CD14-positive monocyte (primary cell): ENCODE measurements around the gene VPS72. TPM values are rescaled to one million over a fixed set of nuclear protein-coding genes. Genes with fewer than 3 reads are reported as not detected.
"Not testable (repeated sequence)": the region's sequence is repeated elsewhere in the genome, so short reads cannot be mapped to it uniquely, and the experiment has no call there.

ENCODE experiments used
- DNase-seq, 3 donors: peaks; one replicate each; pipeline ENCODE4 v3.0.0-alpha.2; 2011 to 2022
- H2AFZ ChIP-seq: 2 replicates; pipeline ENCODE4 v1.6.0; 2012; ENCODE audit warnings: mild to moderate bottlenecking, low read depth, low read length, inconsistent platforms; ENCODE audit not compliant: insufficient read depth, poor library complexity, severe bottlenecking
- H3K27ac ChIP-seq, 2 donors: 1 replicate in 1 of 2; 2 replicates in 1 of 2; pipeline ENCODE4 v1.5.1; 2012 to 2013; ENCODE audit warnings: low read length in 2 of 2, control low read depth in 1 of 2, inconsistent platforms in 1 of 2, low read depth in 1 of 2, mild to moderate bottlenecking in 1 of 2
- H3K27me3 ChIP-seq, 2 donors: one replicate each; pipeline versions ENCODE4 v1.6.0 to v1.6.1; 2011 to 2013; ENCODE audit warnings: low read length in 2 of 2; ENCODE audit not compliant: control insufficient read depth in 2 of 2, insufficient read depth in 2 of 2
- H3K36me3 ChIP-seq, 2 donors: replicated peaks in 1 of 2; 1 replicate in 1 of 2; 2 replicates in 1 of 2; pipeline versions ENCODE4 v1.5.1 to v1.6.1; 2012 to 2013; ENCODE audit warnings: low read length in 2 of 2, control low read depth in 1 of 2, inconsistent platforms in 1 of 2, mild to moderate bottlenecking in 1 of 2; ENCODE audit not compliant: insufficient read depth in 2 of 2, control insufficient read depth in 1 of 2
- H3K4me1 ChIP-seq, 2 donors: 1 replicate in 1 of 2; 2 replicates in 1 of 2; pipeline versions ENCODE4 v1.5.1 to v1.6.1; 2012 to 2013; ENCODE audit warnings: low read length in 2 of 2, control low read depth in 1 of 2, inconsistent platforms in 1 of 2, mild to moderate bottlenecking in 1 of 2, moderate library complexity in 1 of 2; ENCODE audit not compliant: insufficient read depth in 2 of 2, control insufficient read depth in 1 of 2
- H3K4me2 ChIP-seq: replicated peaks from 2 replicates; pipeline ENCODE3; 2012; ENCODE audit warnings: low read length, moderate library complexity, mild to moderate bottlenecking; ENCODE audit not compliant: poor library complexity, severe bottlenecking; ENCODE audit errors: extremely low read depth
- H3K4me3 ChIP-seq, 3 experiments: fragments of 200-600 bp in 1 of 3; sonication (generic) in 1 of 3; replicated peaks in 1 of 3; 1 replicate in 2 of 3; 2 replicates in 1 of 3; pipeline ENCODE4 v1.5.1; 2011 to 2013; ENCODE audit warnings: low read length in 3 of 3, mild to moderate bottlenecking in 3 of 3, control low read depth in 2 of 3, low read depth in 2 of 3, inconsistent platforms in 1 of 3, moderate library complexity in 1 of 3
- H3K79me2 ChIP-seq: 2 replicates; pipeline ENCODE4 v1.6.0; 2012; ENCODE audit warnings: mild to moderate bottlenecking, control low read depth, inconsistent platforms, low read length, moderate library complexity; ENCODE audit not compliant: insufficient read depth
- H3K9ac ChIP-seq: 2 replicates; pipeline ENCODE4 v1.6.0; 2017; ENCODE audit warnings: low read length, mild to moderate bottlenecking; ENCODE audit not compliant: insufficient read depth, poor library complexity, severe bottlenecking
- H3K9me3 ChIP-seq, 2 donors: replicated peaks in 1 of 2; 1 replicate in 1 of 2; 2 replicates in 1 of 2; pipeline versions ENCODE4 v1.5.1 to v1.6.1; 2012 to 2013; ENCODE audit warnings: low read length in 2 of 2, control low read depth in 1 of 2; ENCODE audit not compliant: control insufficient read depth in 1 of 2, insufficient read depth in 1 of 2
- H4K20me1 ChIP-seq: 2 replicates; pipeline ENCODE4 v1.6.0; 2012; ENCODE audit warnings: mild to moderate bottlenecking, low read length, control low read depth, moderate library complexity; ENCODE audit not compliant: insufficient read depth
- H3K27ac Mint-ChIP-seq, 7 donors: one replicate each; pipeline ENCODE4 v1.8.0; 2020; ENCODE audit warnings: mild to moderate bottlenecking in 7 of 7, mixed read lengths in 7 of 7, moderate library complexity in 6 of 7, inconsistent platforms in 2 of 7
- H3K27me3 Mint-ChIP-seq, 3 donors: one replicate each; pipeline ENCODE4 v1.8.0; 2021 to 2022; ENCODE audit warnings: low read depth in 3 of 3, mild to moderate bottlenecking in 3 of 3, mixed read lengths in 3 of 3, moderate library complexity in 3 of 3, inconsistent platforms in 1 of 3
- H3K36me3 Mint-ChIP-seq, 2 donors: one replicate each; pipeline ENCODE4 v1.8.0; 2020; ENCODE audit warnings: mixed read lengths in 2 of 2, inconsistent platforms in 1 of 2, mild to moderate bottlenecking in 1 of 2
- H3K4me1 Mint-ChIP-seq: one replicate; pipeline ENCODE4 v1.8.0; 2020; ENCODE audit warnings: mild to moderate bottlenecking, mixed read lengths
- H3K4me3 Mint-ChIP-seq, 2 donors: one replicate each; pipeline ENCODE4 v1.8.0; 2020; ENCODE audit warnings: mild to moderate bottlenecking in 2 of 2, mixed read lengths in 2 of 2, moderate library complexity in 1 of 2
- H3K9me3 Mint-ChIP-seq, 7 donors: one replicate each; pipeline ENCODE4 v1.8.0; 2020 to 2022; ENCODE audit warnings: mixed read lengths in 7 of 7, mild to moderate bottlenecking in 6 of 7, moderate library complexity in 6 of 7, inconsistent platforms in 2 of 7
- CTCF ChIP-seq: fragments of 200-600 bp; IDR thresholded peaks from one replicate; pipeline ENCODE4 v1.8.0; 2022; ENCODE audit warnings: antibody characterized with exemption, mild to moderate bottlenecking
- WGBS: methylation state at CpG from one replicate; pipeline ENCODE4 v1.1.5; 2013; ENCODE audit warnings: missing lambda C conversion rate; ENCODE audit not compliant: insufficient coverage; 5-methylcytosine and 5-hydroxymethylcytosine counted together
- intact Hi-C, 2 donors: fragments of 100-400 bp; cut with micrococcal nuclease; formaldehyde crosslinking; loops; one replicate each; pipeline versions ENCODE4 v1.15.0 to v1.15.1; 2023
- polyA plus RNA-seq, 3 donors: library from polyadenylated mRNA; depleted of rRNA in 1 of 3; unstranded in 2 of 3; stranded (reverse) in 1 of 3; fragments of 300-500 nt in 2 of 3; fragments of >200 nt in 1 of 3; fragmentation: Illumina TruSeq in 2 of 3; gene quantifications; 1 replicate in 2 of 3; 2 replicates in 1 of 3; pipeline ENCODE4 v1.2.3, GENCODE V29; 2012 to 2021

The VPS72 gene
- polyA plus RNA-seq, 3 donors = 30.4 to 43.3 (median 37.7) TPM

GRCh38 chr1:151210830-151211229 lies 20.8 kb upstream of the VPS72 start:
- peaks cover 9% of the 10 kb centered on the region for H3K4me1 Mint-ChIP-seq
- no peak overlapping the region for H3K4me3 Mint-ChIP-seq
- peaks cover 92% of the 10 kb centered on the region for H3K79me2 ChIP-seq
- H4K20me1 ChIP-seq = peaks cover 52% of the 10 kb centered on the region
- H3K9ac ChIP-seq = no peak overlapping the region
- no peak for DNase-seq
- H3K36me3 ChIP-seq = peaks cover 33 to 79% of the 10 kb centered on the region in 2 donors
- no peak overlapping the region for H2AFZ ChIP-seq
- no peak overlapping the region for H3K27ac ChIP-seq
- no peaks in the 10 kb centered on the region for H3K27me3 Mint-ChIP-seq
- no peak overlapping the region for H3K4me2 ChIP-seq
- intact Hi-C loops = no loop called here
- H3K9me3 ChIP-seq = no peaks in the 10 kb centered on the region
- no peak overlapping the region for H3K4me3 ChIP-seq
- no peak for TF ChIP-seq CTCF
- H3K9me3 Mint-ChIP-seq = no peaks in the 10 kb centered on the region
- H3K27ac Mint-ChIP-seq = peak overlapping the region in 1 of 7 donors; percentile 6
- H3K4me1 ChIP-seq = no peaks in the 10 kb centered on the region
- WGBS = no CpG with 5 or more reads among the region's 1 CpG
- peaks cover 44 to 86% of the 10 kb centered on the region in 2 donors for H3K36me3 Mint-ChIP-seq
- no peaks in the 10 kb centered on the region for H3K27me3 ChIP-seq

DNA sequence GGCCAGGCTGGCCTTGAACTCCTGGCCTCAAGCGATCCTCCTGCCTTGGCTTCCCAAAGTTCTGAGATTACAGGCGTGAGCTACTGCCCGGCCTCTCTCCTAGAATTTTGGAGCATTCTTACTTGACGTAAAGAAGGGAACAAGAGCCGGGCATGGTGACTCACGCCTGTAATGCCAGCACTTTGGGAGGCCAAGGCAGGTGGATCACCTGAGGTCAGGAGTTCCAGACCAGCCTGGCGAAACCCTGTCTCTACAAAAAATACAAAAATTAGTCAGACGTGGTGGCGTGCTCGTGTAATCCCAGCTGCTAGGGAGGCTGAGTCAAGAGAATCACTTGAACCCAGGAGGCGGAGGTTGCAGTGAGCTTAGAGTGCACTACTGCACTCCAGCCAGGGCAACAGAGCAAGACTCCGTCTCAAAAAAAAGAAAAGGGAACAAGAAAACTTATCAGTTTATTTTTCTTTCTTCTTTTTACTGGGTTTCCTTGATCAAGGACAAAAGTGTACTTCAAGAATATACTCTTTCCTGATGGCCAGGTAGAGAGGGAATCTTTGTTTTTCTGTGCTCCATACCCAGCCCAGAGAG lies 15.5 kb upstream of the VPS72 start:
- H3K4me1 ChIP-seq = peaks cover 9 to 13% of the 10 kb centered on the region in 2 donors

More for the DNA sequence above, 15.5 kb upstream of the VPS72 start:
- peak overlapping the region in 3 of 7 donors; percentile 13 to 46 (median 21) for H3K27ac Mint-ChIP-seq
- H2AFZ ChIP-seq, DNase-seq, H3K4me3 Mint-ChIP-seq, H3K27me3 ChIP-seq, H3K9ac ChIP-seq, H3K4me2 ChIP-seq, H3K9me3 ChIP-seq, intact Hi-C loops, H3K9me3 Mint-ChIP-seq, H3K4me3 ChIP-seq, H3K27me3 Mint-ChIP-seq: not testable (repeated sequence)
- H3K36me3 Mint-ChIP-seq = peaks cover 36 to 60% of the 10 kb centered on the region in 2 donors
- H3K4me1 Mint-ChIP-seq = peaks cover 19% of the 10 kb centered on the region
- peaks cover 97% of the 10 kb centered on the region for H3K79me2 ChIP-seq
- peak overlapping the region in 1 of 2 donors; percentile 7 for H3K27ac ChIP-seq
- peaks cover 56% of the 10 kb centered on the region for H4K20me1 ChIP-seq
- 93% methylated on average over 10 of the region's 12 CpGs for WGBS
- H3K36me3 ChIP-seq = peaks cover 30 to 76% of the 10 kb centered on the region in 2 donors
